Measurements from ENCODE around the gene LACRT.

The LACRT gene

GRCh38 chr12:54598970-54599369, 35.7 kb downstream of the LACRT start:
- DNase-seq (ENCODE audit: low read depth) = no peak

GRCh38 chr12:54596526-54596946, 38.2 kb downstream of the LACRT start:
- peak; percentile 18 for DNase-seq (ENCODE audit: low read depth)

GRCh38 chr12:54595471-54595870, 39.2 kb downstream of the LACRT start:
- no peak for DNase-seq (ENCODE audit: low read depth)

DNA sequence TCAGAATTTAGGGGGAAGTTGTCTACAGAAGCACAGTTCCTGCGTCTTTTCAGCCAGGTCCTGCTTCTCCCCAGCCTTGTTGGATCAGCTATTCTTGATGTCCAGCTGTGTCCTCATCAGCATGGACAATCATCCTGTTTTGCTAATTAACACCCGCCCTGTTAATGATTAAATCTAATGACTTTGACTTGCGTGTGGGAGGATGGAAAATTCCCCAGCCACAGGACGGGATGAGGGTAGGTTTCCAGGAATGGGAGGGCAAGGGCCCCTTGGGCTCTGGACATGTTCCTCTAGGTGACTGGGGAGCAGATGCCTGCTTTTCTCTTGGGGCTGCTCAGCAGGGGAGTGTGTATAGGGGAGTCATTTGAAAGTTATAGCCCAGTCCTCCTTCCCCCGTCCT, 41.0 kb downstream of the LACRT start:
- DNase-seq (ENCODE audit: low read depth) = no peak

- no peak for DNase-seq (ENCODE audit: low read depth)
Observed at GRCh38 chr12:54593135-54593534, 41.6 kb downstream of the LACRT start.

- DNase-seq (ENCODE audit: low read depth) = no peak
Observed at GRCh38 chr12:54592316-54592715, 42.4 kb downstream of the LACRT start.

DNA sequence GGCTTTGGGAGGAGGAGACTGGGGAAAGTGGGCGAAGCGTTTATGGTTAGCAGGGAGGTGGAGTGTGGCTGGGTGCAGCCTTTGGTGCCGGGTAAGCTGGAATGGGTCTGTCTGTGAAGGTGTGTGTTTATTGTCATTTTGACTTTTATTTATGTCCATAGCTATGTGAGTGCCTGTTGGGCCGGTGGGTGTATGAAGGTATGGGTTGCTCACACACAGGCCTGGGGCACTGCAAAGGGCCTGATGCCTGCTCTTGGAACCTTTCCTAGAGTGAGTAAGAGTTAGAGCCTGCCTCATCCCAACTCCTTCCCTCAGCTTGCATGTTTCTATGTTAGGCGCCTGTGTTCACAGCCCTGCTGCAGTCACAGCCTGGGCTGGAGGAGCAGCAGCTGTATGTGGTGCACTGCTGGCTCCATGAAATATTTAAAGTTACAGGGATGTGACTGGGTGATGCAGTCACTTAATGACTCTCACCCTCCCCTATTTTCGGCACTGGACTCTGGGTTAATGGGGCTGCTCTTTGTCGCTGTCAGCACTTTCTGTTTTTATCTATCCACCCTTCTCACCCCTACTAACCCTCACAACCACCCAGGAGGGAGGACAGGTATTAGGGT, 43.6 kb downstream of the LACRT start:
- no peak for DNase-seq (ENCODE audit: low read depth)

GRCh38 chr12:54589964-54590363, 44.7 kb downstream of the LACRT start:
- DNase-seq (ENCODE audit: low read depth) = no peak

- no peak for DNase-seq (ENCODE audit: low read depth)
Observed at GRCh38 chr12:54588890-54589267, 45.8 kb downstream of the LACRT start.

- DNase-seq (ENCODE audit: low read depth) = no peak
Observed at GRCh38 chr12:54588110-54588889, 46.4 kb downstream of the LACRT start, which contains the start of gene PPP1R1A. Gene PPP1R1A, minus strand, starts transcription at chr12:54588659. Its CDS starts 171 bp downstream, at chr12:54588488.

DNA sequence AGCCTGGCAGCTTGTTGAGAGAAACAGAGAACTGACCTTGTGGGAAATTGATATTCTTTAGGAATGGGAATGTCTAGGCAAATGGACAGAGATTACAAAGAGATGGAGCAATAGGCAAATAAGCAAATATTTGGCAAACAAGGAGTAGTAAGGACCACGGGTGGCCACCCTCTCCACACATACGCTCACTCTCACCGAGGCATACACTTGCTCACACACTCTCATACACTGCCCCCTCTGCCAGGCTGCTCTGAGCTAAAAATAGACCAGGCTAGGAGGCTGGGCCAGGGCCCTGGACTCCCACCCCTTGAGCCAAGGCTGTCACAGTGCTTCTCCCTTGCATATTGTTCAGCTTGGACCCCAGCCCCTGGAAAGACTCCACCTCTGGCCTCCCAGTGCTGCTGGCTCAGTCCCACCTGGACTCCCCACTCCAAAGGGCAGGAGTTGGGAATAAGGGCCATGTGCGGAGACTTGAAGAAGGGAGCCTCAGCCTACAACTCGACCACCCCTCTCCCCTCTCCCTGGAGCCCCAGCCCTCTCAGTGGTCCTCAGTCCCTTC, 47.3 kb downstream of the LACRT start:
- DNase-seq (ENCODE audit: low read depth) = no peak

GRCh38 chr12:54586620-54587019, 48.1 kb downstream of the LACRT start:
- DNase-seq (ENCODE audit: low read depth) = no peak

GRCh38 chr12:54585243-54585642, 49.5 kb downstream of the LACRT start:
- no peak for DNase-seq (ENCODE audit: low read depth)

DNA sequence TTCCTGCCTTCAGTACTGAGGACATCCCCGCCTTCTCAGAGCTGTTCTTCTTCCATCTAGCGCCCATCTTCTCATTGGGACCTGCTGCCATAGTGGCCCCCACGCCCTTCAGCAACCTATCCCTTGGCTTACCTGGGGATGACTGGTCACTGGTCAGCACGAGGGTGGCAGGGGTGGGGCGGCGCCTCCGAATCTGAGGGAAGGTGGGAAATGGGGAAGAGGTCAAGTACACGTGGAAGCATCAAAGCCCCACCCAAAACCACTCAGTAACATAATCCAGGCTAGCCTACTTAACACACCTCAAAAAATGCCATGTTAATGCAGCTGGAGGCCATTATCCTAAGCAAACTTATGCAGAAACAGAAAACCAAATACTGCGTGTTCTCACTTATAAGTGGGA, 50.6 kb downstream of the LACRT start:
- no peak for DNase-seq (ENCODE audit: low read depth)

DNA sequence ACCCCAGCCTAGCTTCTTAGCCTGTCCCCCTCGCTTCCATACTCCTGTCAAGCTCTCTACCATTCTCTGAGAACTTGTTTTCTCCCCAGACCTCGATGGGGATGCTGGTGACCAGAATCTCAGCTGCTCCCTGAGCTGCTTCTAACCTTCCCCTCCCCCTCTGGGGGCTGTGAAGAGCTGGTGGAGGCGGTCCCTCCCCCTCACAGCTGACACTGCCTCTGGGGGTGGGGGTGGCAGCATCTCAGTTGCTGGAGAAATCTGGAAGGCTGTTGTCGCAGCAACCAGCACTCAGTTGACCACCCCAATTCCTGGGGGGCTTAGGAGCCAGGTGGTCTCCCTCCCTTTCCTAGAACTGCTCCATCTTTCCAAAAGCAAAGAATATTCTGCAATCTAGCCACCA, 51.0 kb downstream of the LACRT start:
- no peak for DNase-seq (ENCODE audit: low read depth)

DNA sequence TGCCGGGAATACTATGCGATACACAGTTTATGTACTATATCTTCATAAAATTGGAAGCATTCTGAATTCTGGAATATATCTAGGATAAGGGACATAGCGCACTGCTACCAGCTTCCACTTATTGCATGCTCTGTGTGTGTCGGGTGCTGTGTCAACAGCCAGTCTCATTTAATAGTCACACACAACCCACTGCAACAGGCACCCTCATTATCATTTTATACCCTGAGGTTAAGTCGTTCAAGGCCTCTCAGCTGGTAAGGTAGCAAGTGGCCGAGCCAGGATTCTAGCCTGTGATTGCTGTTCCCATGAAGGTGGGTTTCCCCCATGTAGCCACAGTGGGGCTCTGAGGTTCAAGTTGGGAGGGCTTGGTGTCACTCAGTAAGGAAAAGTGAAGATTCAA, 53.3 kb downstream of the LACRT start:
- no peak for DNase-seq (ENCODE audit: low read depth)
